ENCODE results near the gene TPTE. TPM values are rescaled to one million over a fixed set of nuclear protein-coding genes. Genes with fewer than 3 reads are reported as not detected.
"Not testable (repeated sequence)": the region's sequence is repeated elsewhere in the genome, so short reads cannot be mapped to it uniquely, and the experiment has no call there.

TPTE gene
- total RNA-seq, 1 experiment from 2014 or later, result not detected

DNA sequence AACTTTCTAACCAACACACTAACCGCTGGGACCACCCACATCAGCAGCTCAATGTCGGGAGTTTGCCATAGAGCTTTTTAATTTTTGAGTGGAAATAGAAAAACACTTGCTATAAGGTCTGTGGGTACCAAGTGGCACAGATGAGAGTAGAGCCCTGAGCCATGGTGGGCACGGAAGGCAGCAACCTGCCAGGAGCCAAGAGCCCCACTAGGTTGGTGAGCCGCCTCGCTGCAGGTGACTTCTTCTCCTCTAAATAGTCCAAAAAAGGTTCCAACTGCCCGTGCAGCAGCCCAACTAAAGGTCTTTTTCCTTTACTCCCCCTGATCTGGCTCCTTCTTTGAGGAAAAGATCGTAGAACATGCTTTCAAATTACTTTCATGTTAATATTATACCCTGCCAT, 85.7 kb downstream of the TPTE start:
- BruUV-seq (replicated peaks), result not testable (repeated sequence)
- H3K9me3 ChIP-seq (ENCODE audit: low read depth, low read length, poor library complexity, severe bottlenecking), result peaks cover 45% of the 10 kb centered on the region

DNA sequence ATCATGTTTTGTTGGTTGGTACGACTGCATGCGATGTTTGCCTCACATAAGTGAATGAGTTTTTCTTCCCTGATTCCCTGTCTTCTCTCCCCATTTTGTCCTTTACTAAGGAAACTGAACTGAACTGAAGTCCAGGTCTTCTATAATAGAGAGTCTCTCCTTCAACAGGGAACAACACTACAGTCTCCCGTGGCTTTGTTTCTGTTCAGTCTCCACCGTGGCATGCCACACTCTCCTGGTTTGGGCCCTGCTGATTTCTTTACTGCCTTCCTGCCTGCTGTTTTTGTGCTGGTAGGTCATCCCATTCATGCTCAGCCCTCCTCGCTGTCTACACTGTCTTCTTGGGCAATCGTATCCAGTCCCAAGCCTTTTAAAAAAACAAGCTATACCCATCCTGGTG, 92.9 kb downstream of the TPTE start:
- BruUV-seq (replicated peaks); CTCF ChIA-PET; POLR2A ChIA-PET (ENCODE audit: low non-redundant PET); H3K4me3 ChIP-seq (ENCODE audit: low read depth, low read length, poor library complexity, severe bottlenecking); H3K36me3 ChIP-seq (ENCODE audit: insufficient read depth, low read length, poor library complexity, severe bottlenecking); DNase-seq (ENCODE audit: low spot score); intact Hi-C loops (cut with micrococcal nuclease; ENCODE audit: unreplicated experiment); H3K27ac ChIP-seq (ENCODE audit: low read depth, low read length, poor library complexity, severe bottlenecking); H3K4me1 ChIP-seq (ENCODE audit: insufficient read depth, low read length, poor library complexity, severe bottlenecking); H3K27me3 ChIP-seq (replicated peaks; ENCODE audit: insufficient read depth, low read depth, low read length, poor library complexity): not testable (repeated sequence)
- H3K9me3 ChIP-seq (ENCODE audit: low read depth, low read length, poor library complexity, severe bottlenecking), result peaks cover 39% of the 10 kb centered on the region

More for the DNA sequence above, 85.7 kb downstream of the TPTE start:
- POLR2A ChIA-PET (ENCODE audit: low non-redundant PET); DNase-seq (ENCODE audit: low spot score); intact Hi-C loops (cut with micrococcal nuclease; ENCODE audit: unreplicated experiment); H3K27me3 ChIP-seq (replicated peaks; ENCODE audit: insufficient read depth, low read depth, low read length, poor library complexity); H3K27ac ChIP-seq (ENCODE audit: low read depth, low read length, poor library complexity, severe bottlenecking); H3K4me3 ChIP-seq (ENCODE audit: low read depth, low read length, poor library complexity, severe bottlenecking); CTCF ChIA-PET; H3K4me1 ChIP-seq (ENCODE audit: insufficient read depth, low read length, poor library complexity, severe bottlenecking); H3K36me3 ChIP-seq (ENCODE audit: insufficient read depth, low read length, poor library complexity, severe bottlenecking): not testable (repeated sequence)

DNA sequence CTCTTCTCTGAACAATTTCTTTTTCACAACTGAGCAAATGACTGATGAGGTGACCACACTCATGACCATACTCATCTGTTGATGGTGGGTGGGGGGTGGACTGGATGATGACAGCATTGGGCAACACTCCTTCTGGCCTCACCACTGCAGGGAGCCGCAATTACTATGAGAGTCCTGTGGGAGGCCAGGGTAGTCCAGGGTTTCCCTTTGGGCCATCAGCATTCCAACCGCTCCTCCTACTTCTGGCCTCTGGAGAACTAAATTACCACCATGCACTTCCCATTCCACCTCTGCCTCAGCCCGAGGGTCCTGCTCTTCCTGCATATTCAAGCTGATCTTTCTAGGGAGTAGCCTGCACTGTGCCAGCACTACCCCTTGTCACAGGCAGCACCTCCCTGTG, 94.7 kb downstream of the TPTE start:
- POLR2A ChIA-PET (ENCODE audit: low non-redundant PET); BruUV-seq (replicated peaks); CTCF ChIA-PET; H3K36me3 ChIP-seq (ENCODE audit: insufficient read depth, low read length, poor library complexity, severe bottlenecking); intact Hi-C loops (cut with micrococcal nuclease; ENCODE audit: unreplicated experiment); H3K27ac ChIP-seq (ENCODE audit: low read depth, low read length, poor library complexity, severe bottlenecking); H3K4me3 ChIP-seq (ENCODE audit: low read depth, low read length, poor library complexity, severe bottlenecking); H3K4me1 ChIP-seq (ENCODE audit: insufficient read depth, low read length, poor library complexity, severe bottlenecking); DNase-seq (ENCODE audit: low spot score); H3K27me3 ChIP-seq (replicated peaks; ENCODE audit: insufficient read depth, low read depth, low read length, poor library complexity): not testable (repeated sequence)
- peaks cover 38% of the 10 kb centered on the region for H3K9me3 ChIP-seq (ENCODE audit: low read depth, low read length, poor library complexity, severe bottlenecking)

DNA sequence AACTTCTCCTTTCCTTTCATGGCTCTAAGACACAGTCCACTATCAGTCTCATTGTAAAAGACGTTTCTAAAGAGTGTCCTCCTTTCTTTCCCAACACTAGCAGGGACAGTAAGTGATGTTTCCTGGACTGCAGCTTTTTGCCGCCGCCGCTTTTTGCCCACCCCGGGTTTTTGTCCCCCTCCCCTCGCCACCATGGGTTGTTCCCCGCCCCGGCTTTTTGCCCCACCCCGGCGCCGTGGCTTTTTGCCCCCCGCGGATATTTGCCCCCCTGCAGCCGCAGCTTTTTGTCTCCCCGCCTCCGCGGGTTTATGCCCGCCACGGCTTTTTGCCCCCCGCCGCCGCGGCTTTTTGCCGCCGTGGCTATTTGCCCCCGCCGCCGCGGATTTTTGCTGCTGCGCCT, 95.2 kb downstream of the TPTE start:
- intact Hi-C loops (cut with micrococcal nuclease; ENCODE audit: unreplicated experiment), result no loop called here
- Histone ChIP-seq H3K4me3 (ENCODE audit: low read depth, low read length, poor library complexity, severe bottlenecking) (no peak overlapping the region), H3K27me3 (replicated peaks; ENCODE audit: insufficient read depth, low read depth, low read length, poor library complexity) (no peaks in the 10 kb centered on the region), H3K4me1 (ENCODE audit: insufficient read depth, low read length, poor library complexity, severe bottlenecking) (no peaks in the 10 kb centered on the region), H3K9me3 (ENCODE audit: low read depth, low read length, poor library complexity, severe bottlenecking) (peaks cover 38% of the 10 kb centered on the region), H3K36me3 (ENCODE audit: insufficient read depth, low read length, poor library complexity, severe bottlenecking) (no peaks in the 10 kb centered on the region), H3K27ac (ENCODE audit: low read depth, low read length, poor library complexity, severe bottlenecking) (no peak overlapping the region)
- ChIA-PET POLR2A (ENCODE audit: low non-redundant PET) (no interaction called here), CTCF (no interaction called here)
- BruUV-seq (replicated peaks), result no TSS peak
- no peak for DNase-seq (ENCODE audit: low spot score)
- no peak for TF ChIP-seq EZH2 (IDR thresholded peaks at IDR 0.05; ENCODE audit: borderline replicate concordance, low read depth, low read length, poor library complexity, severe bottlenecking)
- TF ChIP-seq, protein P1, sequence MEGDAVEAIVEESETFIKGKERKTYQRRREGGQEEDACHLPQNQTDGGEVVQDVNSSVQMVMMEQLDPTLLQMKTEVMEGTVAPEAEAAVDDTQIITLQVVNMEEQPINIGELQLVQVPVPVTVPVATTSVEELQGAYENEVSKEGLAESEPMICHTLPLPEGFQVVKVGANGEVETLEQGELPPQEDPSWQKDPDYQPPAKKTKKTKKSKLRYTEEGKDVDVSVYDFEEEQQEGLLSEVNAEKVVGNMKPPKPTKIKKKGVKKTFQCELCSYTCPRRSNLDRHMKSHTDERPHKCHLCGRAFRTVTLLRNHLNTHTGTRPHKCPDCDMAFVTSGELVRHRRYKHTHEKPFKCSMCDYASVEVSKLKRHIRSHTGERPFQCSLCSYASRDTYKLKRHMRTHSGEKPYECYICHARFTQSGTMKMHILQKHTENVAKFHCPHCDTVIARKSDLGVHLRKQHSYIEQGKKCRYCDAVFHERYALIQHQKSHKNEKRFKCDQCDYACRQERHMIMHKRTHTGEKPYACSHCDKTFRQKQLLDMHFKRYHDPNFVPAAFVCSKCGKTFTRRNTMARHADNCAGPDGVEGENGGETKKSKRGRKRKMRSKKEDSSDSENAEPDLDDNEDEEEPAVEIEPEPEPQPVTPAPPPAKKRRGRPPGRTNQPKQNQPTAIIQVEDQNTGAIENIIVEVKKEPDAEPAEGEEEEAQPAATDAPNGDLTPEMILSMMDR (conservative IDR thresholded peaks at IDR 0.05; ENCODE audit: low read depth, low read length), result no peak

DNA sequence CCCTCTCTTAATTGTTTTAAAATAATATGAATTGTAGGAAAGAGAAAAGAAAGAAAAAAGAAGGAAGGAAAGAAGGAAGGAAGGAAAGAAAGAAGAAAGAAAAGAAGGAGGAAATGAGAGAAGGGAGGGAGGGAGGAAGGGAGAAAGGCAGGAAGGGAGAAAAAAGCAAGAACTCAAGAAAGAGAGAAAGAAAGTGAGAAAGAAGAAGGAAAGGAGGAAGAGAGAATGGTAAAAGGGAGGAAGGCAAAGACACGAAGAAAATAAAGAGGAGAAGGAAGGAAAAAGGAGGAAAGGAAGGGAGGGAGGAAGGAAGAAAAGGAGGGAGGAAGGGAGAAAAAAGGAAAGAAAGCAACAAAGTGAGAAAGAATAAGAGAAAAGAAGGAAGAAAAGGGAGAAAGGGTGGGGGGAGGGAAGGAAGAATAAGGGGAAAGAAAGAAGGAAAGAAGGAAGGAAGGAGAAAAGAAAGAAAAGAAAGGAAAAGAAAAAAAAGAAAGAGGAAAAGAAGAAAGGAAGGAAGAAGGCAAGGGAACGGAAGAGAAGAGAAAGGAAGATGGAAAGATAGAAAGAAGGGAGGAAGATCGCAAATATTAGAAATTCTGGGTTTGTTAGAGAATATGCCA, 95.9 kb downstream of the TPTE start:
- intact Hi-C loops (cut with micrococcal nuclease; ENCODE audit: unreplicated experiment); CTCF ChIA-PET; H3K4me3 ChIP-seq (ENCODE audit: low read depth, low read length, poor library complexity, severe bottlenecking); H3K27ac ChIP-seq (ENCODE audit: low read depth, low read length, poor library complexity, severe bottlenecking); POLR2A ChIA-PET (ENCODE audit: low non-redundant PET); BruUV-seq (replicated peaks); H3K36me3 ChIP-seq (ENCODE audit: insufficient read depth, low read length, poor library complexity, severe bottlenecking); DNase-seq (ENCODE audit: low spot score); H3K27me3 ChIP-seq (replicated peaks; ENCODE audit: insufficient read depth, low read depth, low read length, poor library complexity); H3K4me1 ChIP-seq (ENCODE audit: insufficient read depth, low read length, poor library complexity, severe bottlenecking): not testable (repeated sequence)
- H3K9me3 ChIP-seq (ENCODE audit: low read depth, low read length, poor library complexity, severe bottlenecking), result peaks cover 42% of the 10 kb centered on the region
